K562 (cell line): ENCODE measurements around the gene HSPA1L. TPM values are rescaled to one million over a fixed set of nuclear protein-coding genes. Genes with fewer than 3 reads are reported as not detected.

Experiments used
- ARID3B ChIP-seq: fragments of 250-450 bp; sonication (Bioruptor Pico); IDR thresholded peaks from 2 replicates; pipeline ENCODE4 v1.4.0; 2020; ENCODE audit warnings: borderline replicate concordance
- HNRNPUL1 ChIP-seq: fragments of 200-400 bp; formaldehyde crosslinking; IDR thresholded peaks from 2 replicates; pipeline ENCODE4 v1.6.1; 2017; ENCODE audit warnings: low read length
- KAT7 ChIP-seq: sonication (generic); formaldehyde crosslinking; IDR thresholded peaks from 2 replicates; pipeline ENCODE4 v1.8.0; 2022; ENCODE audit warnings: missing genetic modification reagents, mild to moderate bottlenecking, borderline replicate concordance
- KDM5B ChIP-seq: fragments of 200-600 bp; sonication (generic); IDR thresholded peaks from 2 replicates; pipeline ENCODE4 v1.6.1; 2012; ENCODE audit warnings: low read depth, mild to moderate bottlenecking, moderate library complexity, low read length, control low read depth, inconsistent platforms; ENCODE audit not compliant: insufficient replicate concordance
- MECOM ChIP-seq: fragments of 250-450 bp; sonication (Bioruptor Pico); IDR thresholded peaks from 2 replicates; pipeline ENCODE4 v1.8.0; 2022; ENCODE audit warnings: inconsistent platforms
- SRSF3 ChIP-seq: fragments of 200-400 bp; formaldehyde crosslinking; IDR thresholded peaks from 2 replicates; pipeline ENCODE4 v1.6.1; 2016; ENCODE audit warnings: mild to moderate bottlenecking, low read length, moderate library complexity; ENCODE audit not compliant: insufficient read depth
- TAF7 ChIP-seq: fragments of 450-650 bp; IDR thresholded peaks from 2 replicates; pipeline ENCODE4 v1.6.1; 2016; ENCODE audit warnings: missing genetic modification characterization, missing compliant biosample characterization
- ZBTB40 ChIP-seq, 2 experiments: fragments of 450-650 bp in 1 of 2; sonication (generic) in 1 of 2; formaldehyde crosslinking in 1 of 2; IDR thresholded peaks; 2 replicates each; pipeline versions ENCODE4 v1.7.1 to v1.9.0; 2016 to 2022; ENCODE audit warnings: inconsistent platforms in 1 of 2, mild to moderate bottlenecking in 1 of 2, missing genetic modification reagents in 1 of 2
- ZNF57 ChIP-seq: fragments of 450-650 bp; formaldehyde crosslinking; IDR thresholded peaks from 2 replicates; pipeline ENCODE4 v1.4.0; 2020; ENCODE audit warnings: mild to moderate bottlenecking, moderate library complexity
- polyA plus RNA-seq, 8 experiments: library from polyadenylated mRNA; depleted of rRNA in 4 of 8; stranded (reverse) in 5 of 8; unstranded in 3 of 8; fragments of >200 nt; fragmentation: Nextera tagmentation in 2 of 8; fragmentation: Illumina TruSeq in 1 of 8; extraction: Ambion mirVana in 2 of 8; extraction: Trizol in 1 of 8; gene quantifications; 2 replicates each; pipeline versions ENCODE4 v1.2.1 to v1.2.3, GENCODE V29; 2011 to 2014; ENCODE audit warnings: inconsistent platforms in 1 of 8, missing spikeins in 1 of 8
- total RNA-seq, 7 experiments: library from RNA; depleted of rRNA in 6 of 7; stranded (reverse); fragments of >200 nt in 6 of 7; fragmentation: Illumina TruSeq in 2 of 7; extraction: Trizol in 2 of 7; gene quantifications; 2 replicates each; pipeline versions ENCODE4 v1.2.1 to v1.2.3, GENCODE V29; 2011 to 2021; ENCODE audit warnings: low replicate concordance in 1 of 7

The HSPA1L gene
- total and polyA plus RNA-seq, 9 of the 15 experiments (the other 6 are each of a cell fraction or from before 2014, with no cell fraction given): 0.14 to 2.1 (median 1.3) TPM

GRCh38 chr6:31776485-31776988 is 38.5 kb downstream of the HSPA1L start (continued):
- TF ChIP-seq SRSF3 (peak; percentile 24; the same call in 1 of the 2 replicates), MECOM (CRISPR knock-in tag) (0 out of 2 replicates have a peak, but pooled peaks have one; percentile 31), ARID3B (0 out of 2 replicates have a peak, but pooled peaks have one; percentile 20), KDM5B (peak; percentile 10), ZBTB40 (IDR thresholded peaks at IDR 0.05) (peak; percentile 57; the same call in 1 of the 2 replicates), ZBTB40 (CRISPR knock-in tag; IDR thresholded peaks at IDR 0.05) (no peak), KAT7 (CRISPR knock-in tag) (peak; percentile 22; the same call in 1 of the 2 replicates), HNRNPUL1 (no peak), ZNF57 (CRISPR knock-in tag) (0 out of 2 replicates have a peak, but pooled peaks have one; percentile 27), TAF7 (tag) (no peak)
